Stimulated activated CD4-positive, alpha-beta T cell treated with anti-CD3 and anti-CD28 coated beads, Interleukin-12 subunit alpha, Interleukin-12 subunit beta, amount 100 ng/mL, for 48 hours (primary cell): Measurements from ENCODE around the gene INSRR.

Experiments
- DNase-seq, 3 donors: peaks; one replicate each; pipeline ENCODE4 v3.0.0-alpha.2; 2020; ENCODE audit warnings: low read depth in 2 of 3, low spot score in 1 of 3

INSRR gene

DNA sequence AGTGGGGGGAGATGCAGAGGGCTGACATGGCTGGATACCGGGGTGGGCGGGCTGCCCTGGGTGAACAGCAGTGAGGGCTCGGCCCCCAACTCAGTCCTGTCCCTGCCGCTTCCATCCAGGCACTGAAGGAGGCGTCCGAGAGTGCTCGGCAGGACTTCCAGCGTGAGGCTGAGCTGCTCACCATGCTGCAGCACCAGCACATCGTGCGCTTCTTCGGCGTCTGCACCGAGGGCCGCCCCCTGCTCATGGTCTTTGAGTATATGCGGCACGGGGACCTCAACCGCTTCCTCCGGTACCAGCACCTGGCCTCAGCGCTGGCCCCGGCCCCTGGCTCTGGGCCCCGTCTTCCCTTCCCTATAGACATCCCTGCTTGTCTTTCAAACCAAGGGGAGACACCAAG lies 17.4 kb upstream of the INSRR start:
- DNase-seq, result no peak

GRCh38 chr1:156875341-156875615 lies 16.4 kb upstream of the INSRR start:
- DNase-seq, result no peak

DNA sequence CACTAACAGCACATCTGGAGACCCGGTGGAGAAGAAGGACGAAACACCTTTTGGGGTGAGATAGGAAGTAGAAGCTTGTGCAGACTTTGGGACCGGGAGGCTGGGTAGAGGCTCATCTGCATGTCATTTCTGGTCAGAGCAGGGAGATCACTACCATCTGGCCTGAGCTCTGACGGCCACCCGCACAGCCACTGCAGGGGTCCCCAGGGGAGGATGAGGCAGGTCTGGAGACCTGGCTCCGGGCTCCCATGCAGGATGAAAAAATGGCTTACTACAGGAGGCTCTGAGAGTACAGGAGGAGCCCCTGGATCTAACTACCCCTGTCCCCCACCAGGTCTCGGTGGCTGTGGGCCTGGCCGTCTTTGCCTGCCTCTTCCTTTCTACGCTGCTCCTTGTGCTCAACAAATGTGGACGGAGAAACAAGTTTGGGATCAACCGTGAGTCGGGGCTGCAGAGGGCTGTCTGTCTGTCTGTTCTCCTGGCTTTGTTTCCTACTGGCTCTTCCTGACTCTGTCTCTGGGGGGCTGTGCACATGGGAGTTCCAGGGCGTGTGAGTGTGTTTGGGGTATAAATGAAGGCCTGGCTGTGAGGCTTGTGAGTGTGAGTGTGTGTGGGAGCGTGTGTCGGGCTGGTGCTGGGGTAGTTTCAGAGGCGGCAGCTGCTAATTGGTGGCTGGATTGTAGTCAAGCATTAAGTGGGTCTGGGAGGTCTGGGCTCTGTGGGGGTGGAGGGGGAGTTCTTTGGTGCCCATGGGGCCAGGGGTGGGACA lies 15.8 kb upstream of the INSRR start:
- DNase-seq, result no peak

DNA sequence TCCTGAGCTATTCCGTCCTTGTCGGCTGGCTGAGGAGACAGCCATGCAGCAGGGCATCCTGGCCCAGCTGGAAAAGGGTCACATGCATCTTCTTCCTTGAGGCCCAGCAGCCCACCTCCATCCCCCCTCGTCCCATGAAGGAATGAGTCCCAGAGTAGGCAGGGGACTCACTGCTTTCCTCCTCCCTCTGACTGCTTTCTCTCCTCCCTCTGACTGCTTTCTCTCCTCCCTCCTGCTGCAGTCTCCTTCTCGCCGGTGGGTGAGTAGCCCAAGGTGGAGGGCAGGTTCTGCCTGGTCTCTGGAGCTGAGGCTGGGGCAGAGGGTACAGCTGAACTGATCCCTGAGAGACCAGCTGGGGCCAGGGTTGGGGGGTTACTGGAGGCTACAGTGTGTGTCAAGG lies 15.2 kb upstream of the INSRR start:
- DNase-seq, result no peak

DNA sequence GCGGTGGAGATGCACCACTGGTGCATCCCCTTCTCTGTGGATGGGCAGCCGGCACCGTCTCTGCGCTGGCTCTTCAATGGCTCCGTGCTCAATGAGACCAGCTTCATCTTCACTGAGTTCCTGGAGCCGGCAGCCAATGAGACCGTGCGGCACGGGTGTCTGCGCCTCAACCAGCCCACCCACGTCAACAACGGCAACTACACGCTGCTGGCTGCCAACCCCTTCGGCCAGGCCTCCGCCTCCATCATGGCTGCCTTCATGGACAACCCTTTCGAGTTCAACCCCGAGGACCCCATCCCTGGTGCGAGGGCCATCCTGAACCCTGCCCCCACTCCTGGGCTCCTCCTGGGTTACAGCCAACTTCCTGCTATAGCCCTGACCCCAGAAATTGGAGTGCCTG lies 14.7 kb upstream of the INSRR start:
- no peak for DNase-seq

DNA sequence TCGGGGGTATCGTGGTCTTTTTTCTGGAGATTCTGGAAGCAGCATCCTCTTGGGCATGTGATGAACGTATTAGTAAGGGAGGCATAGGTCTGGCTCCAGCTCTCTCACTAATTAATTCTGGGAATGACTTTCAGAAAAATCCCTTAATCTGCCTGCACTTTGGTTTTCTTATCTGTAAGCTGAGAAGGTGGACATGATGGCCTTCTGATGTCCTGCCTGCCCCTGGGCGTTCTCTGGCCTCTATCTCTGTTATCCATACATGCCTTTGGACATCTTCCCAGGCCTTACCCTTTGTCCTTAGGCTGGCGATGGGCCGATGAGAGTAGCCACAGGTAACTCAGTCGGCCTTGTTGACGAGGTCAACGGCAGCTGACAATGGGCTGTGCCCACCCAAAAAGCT lies 10.5 kb upstream of the INSRR start:
- DNase-seq, result no peak

DNA sequence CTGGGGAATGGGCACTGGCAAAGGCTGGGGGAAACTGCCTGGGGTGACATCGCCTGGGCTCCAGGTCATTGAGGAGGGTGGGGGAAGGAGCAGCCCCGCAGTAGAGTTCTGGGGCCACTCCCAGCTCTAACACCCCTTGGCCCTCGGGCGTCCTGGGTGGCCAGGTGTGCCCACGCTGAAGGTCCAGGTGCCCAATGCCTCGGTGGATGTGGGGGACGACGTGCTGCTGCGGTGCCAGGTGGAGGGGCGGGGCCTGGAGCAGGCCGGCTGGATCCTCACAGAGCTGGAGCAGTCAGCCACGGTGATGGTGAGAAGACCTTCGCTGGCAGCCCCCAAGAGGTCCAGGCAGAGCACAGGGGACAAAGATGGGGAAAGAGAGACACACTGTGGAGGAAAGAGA lies 9.4 kb upstream of the INSRR start:
- no peak for DNase-seq

DNA sequence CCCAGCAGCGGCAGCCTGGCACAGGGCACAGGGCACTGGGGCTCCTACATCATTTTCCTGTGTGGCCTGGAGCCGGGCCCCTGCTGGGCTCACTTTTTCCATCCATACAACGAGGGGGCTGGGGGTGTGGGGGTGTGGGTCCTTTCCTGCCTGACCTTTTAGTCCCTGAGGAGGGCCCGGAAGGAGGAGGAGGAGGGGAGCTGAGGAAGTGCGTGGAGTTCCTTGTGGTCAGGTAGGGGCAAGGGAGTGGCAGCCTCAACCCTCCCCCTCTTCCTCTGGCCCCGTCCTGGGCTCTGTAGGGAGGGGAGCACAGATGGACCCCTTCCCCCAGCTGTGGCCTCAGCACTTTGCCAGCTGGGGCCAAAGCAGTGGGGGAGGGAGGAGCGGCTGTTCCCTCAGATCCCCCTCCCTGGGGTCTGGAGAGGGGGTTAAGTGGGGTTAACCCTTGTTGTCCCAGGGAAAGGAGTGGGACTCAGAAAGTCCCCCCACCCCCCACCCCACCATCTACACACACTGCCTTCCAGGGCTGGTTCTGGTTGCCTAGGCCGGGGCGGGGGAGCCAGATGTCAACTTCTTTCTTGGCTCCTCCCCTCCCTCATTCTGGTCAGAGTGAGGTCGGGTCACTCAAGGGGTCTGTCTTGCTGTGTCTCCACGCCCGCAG lies 7.5 kb upstream of the INSRR start:
- no peak for DNase-seq

DNA sequence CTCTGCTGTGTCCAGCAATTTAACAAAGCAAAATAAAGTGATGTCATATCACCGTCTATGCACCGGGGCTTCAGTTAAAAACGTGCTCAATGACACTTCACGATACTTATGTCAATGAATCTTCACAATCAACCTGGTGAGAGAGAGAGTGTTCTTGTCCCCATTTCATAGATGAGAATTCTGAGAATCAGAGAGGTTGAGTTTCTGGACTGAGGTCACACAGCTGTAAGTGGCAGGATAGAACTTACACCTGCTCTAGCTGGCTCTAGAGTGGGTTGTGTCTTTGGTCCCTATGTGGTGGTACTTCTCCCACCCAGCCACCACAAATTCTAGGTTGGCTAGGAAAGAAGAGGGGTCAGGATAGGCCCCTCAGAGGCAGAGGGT lies 6.9 kb upstream of the INSRR start:
- no peak for DNase-seq

- DNase-seq, result no peak
Measured at GRCh38 chr1:156865258-156865657, 6.3 kb upstream of the INSRR start.

DNA sequence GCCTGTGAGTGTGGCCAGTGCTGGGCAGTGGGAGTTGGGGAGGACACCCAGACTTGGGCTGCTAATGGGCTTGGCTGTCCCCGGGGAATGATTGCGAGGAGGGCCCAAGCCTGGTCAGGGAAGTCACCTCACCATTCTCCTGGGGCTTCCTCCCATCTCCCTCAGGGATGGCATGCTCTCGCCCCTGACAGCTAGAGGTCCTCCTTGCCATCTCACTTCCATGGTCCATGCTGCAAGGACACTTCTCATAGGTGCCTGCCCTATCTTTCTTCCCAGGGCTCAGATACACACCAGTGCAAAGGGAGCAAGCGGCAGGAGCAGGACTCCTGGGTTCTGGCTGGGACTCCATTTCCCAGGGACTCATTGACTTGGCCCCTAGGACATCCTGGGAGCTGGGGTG lies 5.9 kb upstream of the INSRR start:
- DNase-seq, result no peak

DNA sequence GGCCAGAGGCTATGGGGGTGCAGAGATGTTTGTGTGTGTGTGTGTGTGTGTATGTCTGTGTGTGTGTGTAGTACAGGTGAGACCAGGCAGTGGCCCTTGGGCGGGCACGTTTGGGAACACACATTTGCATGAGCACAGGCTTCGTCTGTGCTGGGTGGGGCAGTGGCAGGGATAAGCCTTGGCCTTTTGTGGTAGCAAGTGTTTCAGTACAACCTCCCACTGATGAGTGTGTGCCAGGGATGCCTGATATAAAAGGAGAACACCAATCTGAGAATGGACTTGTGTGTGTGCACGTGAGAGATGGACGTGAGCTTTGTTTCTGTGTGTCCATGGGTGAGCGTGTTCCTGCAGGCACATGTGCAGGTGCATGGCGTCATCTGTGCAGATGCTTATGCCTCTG lies 4.7 kb upstream of the INSRR start:
- no peak for DNase-seq

GRCh38 chr1:156862997-156863599 lies 4.2 kb upstream of the INSRR start:
- no peak for DNase-seq

DNA sequence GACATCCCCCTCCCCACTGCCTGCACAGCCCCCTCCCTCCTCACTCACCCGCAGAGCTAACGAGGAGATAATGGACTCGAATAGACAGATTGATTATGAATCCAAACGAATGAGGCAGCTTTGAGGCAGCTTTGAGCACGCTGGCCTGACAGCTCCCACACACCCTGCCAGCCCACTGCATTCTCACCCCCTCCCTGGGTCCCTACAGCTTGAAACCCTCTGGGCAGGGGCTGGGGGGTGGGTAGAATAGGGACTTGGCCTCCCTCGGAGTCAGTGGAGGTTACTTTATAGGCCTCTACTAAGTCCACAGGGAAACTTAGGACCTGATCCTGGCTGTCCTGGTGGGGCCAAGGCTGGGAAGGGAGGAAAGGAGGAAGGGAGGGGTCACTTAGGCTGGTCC lies 3.7 kb upstream of the INSRR start:
- no peak for DNase-seq

DNA sequence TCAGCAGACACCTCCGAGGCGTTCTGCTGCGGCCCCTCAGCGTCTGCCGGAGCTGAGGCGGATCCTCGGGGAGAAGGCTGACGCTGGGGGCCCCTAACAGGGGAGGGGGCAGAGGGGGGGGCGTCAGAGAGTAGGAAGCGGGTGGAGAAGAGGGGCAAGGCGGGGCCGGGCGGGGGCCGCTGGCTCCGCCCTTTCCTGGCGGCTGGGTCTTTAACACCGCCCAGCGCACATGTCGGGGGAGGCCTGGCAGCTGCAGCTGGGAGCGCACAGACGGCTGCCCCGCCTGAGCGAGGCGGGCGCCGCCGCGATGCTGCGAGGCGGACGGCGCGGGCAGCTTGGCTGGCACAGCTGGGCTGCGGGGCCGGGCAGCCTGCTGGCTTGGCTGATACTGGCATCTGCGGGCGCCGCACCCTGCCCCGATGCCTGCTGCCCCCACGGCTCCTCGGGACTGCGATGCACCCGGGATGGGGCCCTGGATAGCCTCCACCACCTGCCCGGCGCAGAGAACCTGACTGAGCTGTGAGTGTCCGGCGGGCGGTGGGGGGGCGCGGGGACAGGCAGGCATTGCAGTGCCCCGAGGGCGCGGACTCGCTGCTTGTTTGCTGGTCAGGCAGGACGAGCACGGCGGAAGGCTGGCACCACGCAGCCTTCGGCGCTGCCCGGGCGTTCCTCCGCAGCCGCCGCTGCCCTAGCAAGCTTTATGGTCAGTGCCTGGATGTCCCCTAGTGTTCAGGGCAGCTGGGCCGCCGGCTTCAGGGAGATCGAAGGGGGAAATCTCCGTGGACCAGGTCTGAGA lies 1.9 kb upstream of the INSRR start, which contains the start of gene NTRK1:
Gene NTRK1, plus strand, starts transcription at position 238 of the 796 bp plus-strand sequence. Its CDS starts 70 bp downstream, at position 308.
- no peak for DNase-seq

DNA sequence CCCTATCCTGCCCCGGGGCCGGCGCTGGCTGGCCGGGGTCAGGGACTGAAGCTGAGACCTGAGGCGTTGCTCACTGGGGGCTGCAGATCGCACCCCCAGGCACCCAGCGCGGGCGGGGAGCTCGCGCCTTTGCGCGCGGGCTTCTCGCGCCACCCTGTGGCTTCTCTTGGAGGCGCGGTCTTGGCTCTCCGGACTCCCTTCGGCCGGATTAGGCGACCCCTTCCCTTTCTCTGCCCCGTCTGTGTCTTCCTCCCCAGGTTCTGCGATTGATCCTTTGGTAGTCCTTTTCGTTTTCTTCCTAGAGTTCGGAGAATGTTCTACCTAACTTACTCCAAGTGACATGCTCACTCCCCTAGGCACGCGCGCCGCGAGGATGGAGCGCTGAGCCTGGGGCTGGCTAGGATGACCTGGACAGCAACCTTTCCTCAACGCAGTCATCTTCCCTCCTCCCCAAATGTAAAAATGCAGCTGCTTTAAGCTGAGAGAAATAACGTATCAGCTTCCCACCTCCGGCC lies 1.3 kb upstream of the INSRR start:
- DNase-seq, result peak in 2 of 3 donors; percentile 40 to 43

- DNase-seq, result no peak
Measured at GRCh38 chr1:156859523-156860112, 701 bp upstream of the INSRR start.

GRCh38 chr1:156858555-156858956 lies 361 bp downstream of the INSRR start:
- no peak for DNase-seq

- no peak for DNase-seq
Measured at GRCh38 chr1:156857532-156857931, 1.4 kb downstream of the INSRR start.

GRCh38 chr1:156856282-156856785 lies 2.6 kb downstream of the INSRR start:
- no peak for DNase-seq

DNA sequence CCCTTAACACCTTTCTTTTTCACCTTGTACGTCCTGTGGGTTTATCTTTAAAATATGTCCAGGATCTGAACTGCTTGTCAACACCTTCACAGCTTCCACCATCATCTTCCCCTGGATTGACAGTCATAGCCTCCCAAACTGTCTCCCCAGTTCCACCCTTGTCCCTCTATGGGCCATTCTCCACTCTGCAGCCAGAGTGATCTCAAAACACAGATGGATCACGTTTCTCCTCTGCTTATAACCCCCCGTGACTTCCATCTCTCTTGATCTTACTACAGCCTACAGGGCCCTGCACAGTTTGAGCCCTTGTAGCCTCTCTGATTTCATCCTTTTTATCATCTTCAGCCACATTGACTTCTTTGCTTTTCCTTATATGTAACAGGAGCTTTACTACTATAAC lies 4.3 kb downstream of the INSRR start:
- no peak for DNase-seq
